Measurements from ENCODE around the gene TEX14.

The TEX14 gene

DNA sequence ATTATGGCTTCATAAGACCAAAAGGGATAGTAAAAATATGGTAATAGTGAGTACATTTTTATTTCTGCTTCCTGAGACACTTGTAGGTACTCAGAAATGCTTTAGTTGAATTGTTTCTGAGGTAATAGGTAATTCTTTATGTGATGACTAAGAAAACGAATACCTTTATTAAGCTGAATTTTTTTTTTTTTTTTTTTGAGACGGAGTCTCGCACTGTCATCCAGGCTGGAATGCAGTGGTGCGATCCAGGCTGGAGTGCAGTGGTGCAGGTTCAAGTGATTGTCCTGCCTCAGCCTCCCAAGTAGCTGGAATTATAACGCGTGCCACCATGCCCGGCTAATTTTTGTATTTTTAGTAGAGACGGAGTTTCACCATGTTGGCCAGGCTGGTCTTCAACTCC lies 2.5 kb upstream of the TEX14 start:
- no peak for DNase-seq

DNA sequence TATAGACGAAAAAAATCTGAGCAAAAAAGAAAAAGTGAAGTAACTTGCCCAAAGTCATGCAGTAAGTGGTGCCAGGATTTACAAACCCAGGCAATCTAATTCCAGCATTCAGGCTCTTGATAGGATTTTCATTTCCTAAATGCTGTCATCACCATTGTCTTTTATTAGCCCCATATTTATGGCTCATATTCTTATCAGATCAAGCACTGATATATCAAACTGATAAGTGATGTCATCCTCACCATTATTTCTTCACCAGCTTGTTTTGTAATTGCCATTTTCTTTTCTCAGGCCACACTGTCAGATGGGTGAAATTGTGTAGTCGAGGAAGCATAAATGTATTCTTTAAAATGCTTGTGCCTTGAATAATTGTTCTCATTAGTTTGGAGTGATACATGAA lies 1.9 kb upstream of the TEX14 start:
- Histone ChIP-seq H2AFZ (ENCODE audit: low read depth, low read length) (no peak overlapping the region), H3K4me1 (ENCODE audit: insufficient read depth, low read length) (peaks cover 35% of the 10 kb centered on the region), H3K27ac (ENCODE audit: low read length) (peak overlapping the region; percentile 91; the same call in 1 of the 2 replicates), H3K9ac (ENCODE audit: low read depth, low read length) (peak overlapping the region; percentile 69), H3K36me3 (ENCODE audit: insufficient read depth, low read length) (peaks cover 19% of the 10 kb centered on the region; the same call in 1 of the 2 replicates), H4K20me1 (ENCODE audit: insufficient read depth, low read length) (no peaks in the 10 kb centered on the region), H3K4me3 (ENCODE audit: low read depth in 1 of 2, low read length in 2 of 2) (peak overlapping the region in 1 of 2 experiments; percentile 66; a peak in 2 of 4 replicates), H3K79me2 (ENCODE audit: insufficient read depth, low read length) (peaks cover 35% of the 10 kb centered on the region), H3K4me2 (ENCODE audit: insufficient read depth, low read length) (peak overlapping the region; percentile 66), H3K9me3 (ENCODE audit: insufficient read depth, low read length, severe bottlenecking) (no peaks in the 10 kb centered on the region), H3K27me3 (ENCODE audit: insufficient read depth, low read length, poor library complexity) (no peaks in the 10 kb centered on the region)
- no peak for ATAC-seq (ENCODE audit: insufficient read depth, low read depth)
- no peak for DNase-seq
- no peak for TF ChIP-seq EZH2 (IDR thresholded peaks at IDR 0.05; ENCODE audit: borderline replicate concordance, low read depth, low read length, severe bottlenecking)
- TF ChIP-seq, protein P1, sequence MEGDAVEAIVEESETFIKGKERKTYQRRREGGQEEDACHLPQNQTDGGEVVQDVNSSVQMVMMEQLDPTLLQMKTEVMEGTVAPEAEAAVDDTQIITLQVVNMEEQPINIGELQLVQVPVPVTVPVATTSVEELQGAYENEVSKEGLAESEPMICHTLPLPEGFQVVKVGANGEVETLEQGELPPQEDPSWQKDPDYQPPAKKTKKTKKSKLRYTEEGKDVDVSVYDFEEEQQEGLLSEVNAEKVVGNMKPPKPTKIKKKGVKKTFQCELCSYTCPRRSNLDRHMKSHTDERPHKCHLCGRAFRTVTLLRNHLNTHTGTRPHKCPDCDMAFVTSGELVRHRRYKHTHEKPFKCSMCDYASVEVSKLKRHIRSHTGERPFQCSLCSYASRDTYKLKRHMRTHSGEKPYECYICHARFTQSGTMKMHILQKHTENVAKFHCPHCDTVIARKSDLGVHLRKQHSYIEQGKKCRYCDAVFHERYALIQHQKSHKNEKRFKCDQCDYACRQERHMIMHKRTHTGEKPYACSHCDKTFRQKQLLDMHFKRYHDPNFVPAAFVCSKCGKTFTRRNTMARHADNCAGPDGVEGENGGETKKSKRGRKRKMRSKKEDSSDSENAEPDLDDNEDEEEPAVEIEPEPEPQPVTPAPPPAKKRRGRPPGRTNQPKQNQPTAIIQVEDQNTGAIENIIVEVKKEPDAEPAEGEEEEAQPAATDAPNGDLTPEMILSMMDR (IDR thresholded peaks at IDR 0.05; ENCODE audit: borderline replicate concordance, extremely low read depth, low read length, poor library complexity, severe bottlenecking) = no peak

More for the DNA sequence above, 2.5 kb upstream of the TEX14 start:
- Histone ChIP-seq H4K20me1 (ENCODE audit: insufficient read depth, low read length) (no peaks in the 10 kb centered on the region), H3K4me2 (ENCODE audit: insufficient read depth, low read length) (peak overlapping the region; percentile 66; the same call in 1 of the 2 replicates), H3K9me3 (ENCODE audit: insufficient read depth, low read length, severe bottlenecking) (no peaks in the 10 kb centered on the region), H3K4me3 (ENCODE audit: low read depth in 1 of 2, low read length in 2 of 2) (peak overlapping the region in 1 of 2 experiments; percentile 66; a peak in 1 of 4 replicates), H3K36me3 (ENCODE audit: insufficient read depth, low read length) (peaks cover 20% of the 10 kb centered on the region; the same call in 1 of the 2 replicates), H2AFZ (ENCODE audit: low read depth, low read length) (no peak overlapping the region), H3K27me3 (ENCODE audit: insufficient read depth, low read length, poor library complexity) (no peaks in the 10 kb centered on the region), H3K27ac (ENCODE audit: low read length) (no peak overlapping the region), H3K9ac (ENCODE audit: low read depth, low read length) (no peak overlapping the region), H3K4me1 (ENCODE audit: insufficient read depth, low read length) (peaks cover 35% of the 10 kb centered on the region), H3K79me2 (ENCODE audit: insufficient read depth, low read length) (peaks cover 35% of the 10 kb centered on the region)
- TF ChIP-seq EZH2 (IDR thresholded peaks at IDR 0.05; ENCODE audit: borderline replicate concordance, low read depth, low read length, severe bottlenecking) = no peak
- TF ChIP-seq, protein P1 (IDR thresholded peaks at IDR 0.05; ENCODE audit: borderline replicate concordance, extremely low read depth, low read length, poor library complexity, severe bottlenecking) = no peak
- no peak for ATAC-seq (ENCODE audit: insufficient read depth, low read depth)

DNA sequence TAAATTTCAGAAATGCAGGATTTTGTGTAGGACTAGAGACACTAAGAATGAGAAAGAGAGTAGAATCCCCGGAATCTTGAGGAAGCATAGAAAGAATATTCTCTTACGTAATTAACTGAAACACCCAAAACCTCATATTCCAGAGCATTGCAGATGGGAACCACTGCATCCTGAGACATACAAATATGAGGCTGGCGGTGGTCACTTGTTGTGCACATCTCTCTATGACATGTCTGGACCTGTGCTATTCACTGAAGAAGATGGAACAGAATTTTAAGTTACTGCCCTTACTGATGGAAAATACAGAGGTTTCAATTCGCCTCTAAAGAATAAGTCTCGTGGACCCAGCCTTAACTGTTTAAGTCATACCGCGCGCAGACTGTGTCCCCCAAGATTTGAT lies 1.4 kb upstream of the TEX14 start:
- Histone ChIP-seq H3K79me2 (ENCODE audit: insufficient read depth, low read length) (peaks cover 35% of the 10 kb centered on the region), H3K9me3 (ENCODE audit: insufficient read depth, low read length, severe bottlenecking) (no peaks in the 10 kb centered on the region), H3K4me2 (ENCODE audit: insufficient read depth, low read length) (peak overlapping the region; percentile 66), H3K4me3 (ENCODE audit: low read depth in 1 of 2, low read length in 2 of 2) (peak overlapping the region; percentile 47 to 66), H3K9ac (ENCODE audit: low read depth, low read length) (peak overlapping the region; percentile 69), H2AFZ (ENCODE audit: low read depth, low read length) (peak overlapping the region; percentile 99), H3K27ac (ENCODE audit: low read length) (peak overlapping the region; percentile 91), H4K20me1 (ENCODE audit: insufficient read depth, low read length) (no peaks in the 10 kb centered on the region), H3K4me1 (ENCODE audit: insufficient read depth, low read length) (peaks cover 35% of the 10 kb centered on the region), H3K27me3 (ENCODE audit: insufficient read depth, low read length, poor library complexity) (no peaks in the 10 kb centered on the region), H3K36me3 (ENCODE audit: insufficient read depth, low read length) (peaks cover 19% of the 10 kb centered on the region; the same call in 1 of the 2 replicates)
- DNase-seq = no peak
- no peak for ATAC-seq (ENCODE audit: insufficient read depth, low read depth)
- no peak for TF ChIP-seq EZH2 (IDR thresholded peaks at IDR 0.05; ENCODE audit: borderline replicate concordance, low read depth, low read length, severe bottlenecking)
- TF ChIP-seq, protein P1 (IDR thresholded peaks at IDR 0.05; ENCODE audit: borderline replicate concordance, extremely low read depth, low read length, poor library complexity, severe bottlenecking) = no peak

All from DND-41 (cell line).